HG03378 (cell line): ENCODE results near the gene HADHA.

Source experiments
- ATAC-seq: cut with Tn5 transposase; IDR thresholded peaks from one replicate; pipeline ENCODE4 v1.9.1; 2021; ENCODE audit warnings: mild to moderate bottlenecking, moderate library complexity; ENCODE audit not compliant: unreplicated experiment

The HADHA gene

GRCh38 chr2:26195040-26195984, 49.1 kb downstream of the HADHA start:
- no peak for ATAC-seq

DNA sequence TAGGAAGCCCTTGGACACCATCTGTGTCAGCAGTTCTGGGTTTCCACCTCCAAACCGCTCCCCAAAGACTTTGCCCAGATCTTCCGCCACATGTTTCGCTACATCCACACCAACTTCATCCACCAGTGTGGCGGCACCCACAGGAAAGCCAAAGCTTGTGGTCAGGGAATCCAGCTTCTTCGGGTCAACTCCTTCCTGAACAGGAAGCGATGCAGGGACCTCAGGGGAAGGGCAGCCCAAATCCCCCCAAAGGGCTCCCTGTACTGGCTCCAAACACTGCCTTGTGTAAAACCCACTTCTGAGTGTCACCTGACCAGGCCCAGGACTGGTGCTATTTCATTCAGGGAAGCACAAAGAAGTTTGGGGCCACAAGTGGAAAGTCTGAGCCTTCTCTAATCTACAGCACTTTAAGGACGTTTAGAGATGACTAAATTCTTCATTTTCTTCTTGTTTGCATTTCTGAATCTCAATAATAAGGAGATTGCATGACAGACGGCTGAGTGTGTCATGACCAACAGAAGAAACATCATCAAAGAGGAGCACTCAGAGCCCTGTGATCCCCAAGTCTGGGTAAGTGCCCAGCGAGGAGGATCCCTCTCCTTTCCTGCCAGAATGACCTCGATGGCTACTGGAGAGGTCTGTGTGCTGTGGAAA, 50.7 kb downstream of the HADHA start:
- no peak for ATAC-seq

GRCh38 chr2:26191316-26192159, 52.9 kb downstream of the HADHA start:
- ATAC-seq, result no peak

DNA sequence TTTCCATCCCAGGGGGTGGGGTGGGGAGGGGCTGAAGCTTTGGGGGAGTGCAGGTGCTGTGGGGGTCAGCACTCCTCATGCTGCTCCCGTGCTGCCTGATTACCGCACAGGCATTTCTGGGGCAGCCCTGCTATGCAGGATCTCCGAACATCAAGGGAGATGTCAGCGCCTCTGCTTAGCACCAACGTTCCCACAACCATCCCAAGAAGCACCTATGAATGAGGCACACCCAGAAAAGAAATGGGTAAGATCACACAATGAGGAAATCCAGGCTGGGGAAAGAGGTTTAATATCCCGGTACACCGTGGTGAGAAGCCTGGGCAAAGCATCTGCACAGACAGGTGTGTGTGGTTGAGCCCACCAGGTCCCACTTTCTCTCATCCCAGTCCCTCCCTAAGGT, 54.1 kb downstream of the HADHA start:
- ATAC-seq, result no peak

DNA sequence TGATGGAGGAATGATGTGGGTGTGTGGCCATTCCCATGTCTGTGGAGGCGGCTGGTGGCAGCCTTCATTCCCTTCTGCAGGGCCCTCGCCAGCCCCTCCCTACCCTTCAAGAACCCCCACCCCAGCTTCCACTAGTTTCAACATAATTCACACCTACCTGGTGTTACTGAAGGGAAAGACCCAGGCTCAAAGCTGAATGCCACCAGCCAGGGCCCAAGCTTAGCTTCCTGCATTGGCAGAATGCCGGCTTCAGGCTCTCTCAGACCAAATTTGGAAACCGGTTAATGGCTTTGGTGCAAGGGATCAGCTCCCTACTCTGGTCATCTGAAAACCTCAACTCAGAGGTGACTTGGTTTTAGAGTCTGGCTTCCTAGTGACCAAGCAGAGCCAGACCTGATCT, 54.7 kb downstream of the HADHA start:
- ATAC-seq, result no peak

DNA sequence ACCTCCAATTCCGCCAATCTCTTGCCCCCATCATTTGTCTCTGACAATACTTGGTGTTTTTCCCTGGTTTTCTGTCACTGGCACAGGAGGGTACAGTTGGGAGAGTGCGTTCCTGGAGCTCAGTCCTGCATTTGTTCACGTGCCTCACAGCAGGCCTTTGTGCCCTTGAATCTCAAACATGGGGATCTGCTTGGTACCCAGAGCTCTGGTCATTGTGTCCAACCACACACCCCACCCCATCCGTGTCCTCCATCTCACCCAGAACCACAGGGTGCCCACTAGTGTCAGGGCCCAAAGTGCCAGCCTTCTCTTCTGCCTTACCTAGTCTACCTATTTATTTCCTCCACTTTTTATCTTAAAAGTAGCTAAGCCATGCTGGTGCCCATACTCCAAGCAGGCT, 55.3 kb downstream of the HADHA start:
- no peak for ATAC-seq

GRCh38 chr2:26187537-26188104, 56.8 kb downstream of the HADHA start:
- no peak for ATAC-seq

GRCh38 chr2:26187114-26187513, 57.3 kb downstream of the HADHA start:
- no peak for ATAC-seq

DNA sequence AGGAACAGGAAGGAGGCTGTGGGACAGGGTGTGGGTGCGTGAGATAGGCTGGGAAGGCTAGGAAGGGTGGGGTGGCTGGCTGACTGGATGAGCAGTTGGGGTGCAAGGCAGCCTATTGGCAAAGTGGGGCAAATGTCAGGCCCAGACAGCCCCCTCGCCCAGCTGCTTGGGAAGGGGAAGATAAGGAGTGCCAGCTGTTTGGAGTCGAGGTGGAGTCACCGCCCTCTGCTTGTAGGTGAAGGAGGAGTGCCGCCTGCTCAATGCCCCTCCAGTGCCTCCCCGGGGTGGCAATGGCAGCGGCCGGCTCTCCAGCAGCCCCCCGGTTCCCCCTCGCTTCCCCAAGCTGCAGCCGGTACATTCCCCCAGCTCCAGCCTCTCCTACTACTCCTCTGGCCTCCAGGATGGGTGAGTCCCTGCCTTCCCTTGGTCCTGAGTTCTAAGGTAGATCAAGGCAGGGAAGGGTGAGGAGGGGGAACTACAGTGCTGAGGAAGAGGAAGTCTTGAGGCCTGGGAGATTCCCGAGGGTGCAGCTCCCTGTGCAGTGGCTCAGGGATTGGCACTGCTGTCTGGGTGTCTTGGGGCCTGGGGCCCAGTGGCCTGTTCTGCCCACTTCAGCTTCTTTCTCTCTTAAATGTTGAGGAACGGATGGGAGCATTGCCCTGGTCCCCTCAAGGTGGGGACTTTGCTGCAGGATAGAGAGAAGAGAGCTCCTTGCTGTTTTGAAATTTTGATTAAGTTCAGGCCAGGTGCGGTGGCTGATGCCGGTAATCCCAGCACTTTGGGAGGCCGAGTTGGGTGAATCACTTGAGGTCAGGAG, 58.3 kb downstream of the HADHA start:
- no peak for ATAC-seq

DNA sequence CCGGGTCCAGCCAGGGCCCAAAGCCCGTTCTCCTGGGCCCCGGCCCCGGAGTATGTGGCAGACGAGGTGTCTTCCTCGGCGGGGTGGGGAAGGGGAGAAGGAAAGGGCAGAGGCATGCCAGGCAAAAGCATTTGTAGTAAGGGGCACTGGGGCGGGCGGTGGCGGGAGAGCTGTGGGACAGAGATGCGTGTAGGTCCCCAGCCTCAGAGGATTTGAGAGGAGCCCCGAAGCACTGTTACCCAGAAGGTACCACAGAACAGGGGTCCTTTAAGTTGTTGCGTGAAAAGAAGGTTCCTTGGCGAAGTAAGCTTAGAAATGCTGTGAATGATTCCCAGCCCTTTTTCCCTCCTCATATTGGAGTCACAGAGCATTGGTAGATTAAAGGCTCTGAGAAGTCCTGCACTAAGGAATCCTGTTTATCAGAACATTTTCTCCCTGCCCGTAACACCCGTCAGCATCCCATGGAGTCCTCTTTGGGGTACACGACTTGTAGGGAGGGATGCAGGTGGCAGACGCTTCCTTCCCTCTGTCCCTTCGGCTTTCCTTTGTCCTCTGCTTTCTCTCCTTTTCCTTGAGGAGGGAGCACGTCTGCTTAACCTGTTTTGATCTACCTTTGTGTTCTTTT, 59.0 kb downstream of the HADHA start:
- ATAC-seq, result no peak

DNA sequence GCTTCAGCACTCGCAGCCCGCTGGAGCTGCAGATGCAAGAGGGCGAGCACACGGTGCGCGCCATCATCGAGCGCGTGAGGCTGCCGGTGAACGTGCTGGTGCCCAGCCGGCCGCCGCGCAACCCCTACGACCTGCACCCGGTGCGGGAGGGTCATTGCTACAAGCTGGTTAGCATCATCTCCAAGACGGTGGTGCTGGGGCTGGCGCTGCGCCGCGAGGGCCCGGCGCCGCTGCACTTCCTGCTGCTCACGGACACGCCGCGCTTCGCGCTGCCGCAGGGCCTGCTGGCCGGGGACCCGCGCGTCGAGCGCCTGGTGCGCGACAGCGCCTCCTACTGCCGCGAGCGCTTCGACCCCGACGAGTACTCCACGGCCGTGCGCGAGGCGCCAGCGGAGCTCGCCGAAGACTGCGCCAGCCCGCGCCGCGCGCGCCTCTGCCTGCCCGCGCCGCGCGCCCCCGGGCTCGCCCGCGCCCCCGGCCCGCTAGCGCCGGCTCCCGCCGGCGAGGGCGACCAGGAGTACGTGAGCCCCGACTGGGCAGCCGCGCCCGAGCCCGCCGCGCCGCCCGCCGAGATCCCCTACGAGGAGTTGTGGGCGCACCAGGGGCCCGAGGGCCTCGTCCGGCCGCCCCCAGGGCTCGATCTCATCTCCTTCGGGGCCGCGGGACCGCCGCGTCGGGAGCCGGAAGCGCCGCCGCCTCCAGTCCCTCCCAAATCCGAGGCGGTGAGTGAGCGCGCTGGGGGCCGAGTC, 59.7 kb downstream of the HADHA start:
- ATAC-seq, result peak; percentile 46

GRCh38 chr2:26184121-26184520, 60.3 kb downstream of the HADHA start:
- no peak for ATAC-seq

GRCh38 chr2:26182887-26183630, 61.4 kb downstream of the HADHA start:
- no peak for ATAC-seq

GRCh38 chr2:26182441-26182840, 62.0 kb downstream of the HADHA start:
- ATAC-seq, result no peak

DNA sequence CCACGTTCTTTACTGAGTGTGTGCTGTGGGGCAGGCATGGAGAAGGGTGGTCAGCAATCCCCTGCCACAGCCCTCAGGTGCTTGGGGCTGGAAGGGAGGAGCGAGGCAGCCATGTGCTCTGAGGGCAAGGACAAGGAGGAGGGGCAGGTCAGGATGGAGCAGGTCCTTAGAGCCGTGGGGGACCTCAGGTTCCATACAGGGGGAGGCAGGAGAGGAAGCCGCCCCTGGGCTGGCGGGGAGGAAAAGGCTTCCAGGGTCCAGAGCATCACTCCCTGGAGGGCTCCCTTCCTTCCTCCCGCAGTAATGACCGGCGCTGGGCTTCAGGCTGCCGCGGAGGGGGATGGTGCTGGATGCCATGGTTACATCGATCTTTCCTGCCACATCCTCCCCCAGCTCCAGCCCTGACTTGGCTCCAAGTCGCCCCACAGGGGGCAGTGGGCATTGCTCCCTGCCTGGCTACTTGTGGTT, 65.0 kb downstream of the HADHA start:
- no peak for ATAC-seq

- ATAC-seq, result no peak
Measured at GRCh38 chr2:26178746-26179436, 65.5 kb downstream of the HADHA start.

GRCh38 chr2:26178246-26178645, 66.2 kb downstream of the HADHA start:
- no peak for ATAC-seq

DNA sequence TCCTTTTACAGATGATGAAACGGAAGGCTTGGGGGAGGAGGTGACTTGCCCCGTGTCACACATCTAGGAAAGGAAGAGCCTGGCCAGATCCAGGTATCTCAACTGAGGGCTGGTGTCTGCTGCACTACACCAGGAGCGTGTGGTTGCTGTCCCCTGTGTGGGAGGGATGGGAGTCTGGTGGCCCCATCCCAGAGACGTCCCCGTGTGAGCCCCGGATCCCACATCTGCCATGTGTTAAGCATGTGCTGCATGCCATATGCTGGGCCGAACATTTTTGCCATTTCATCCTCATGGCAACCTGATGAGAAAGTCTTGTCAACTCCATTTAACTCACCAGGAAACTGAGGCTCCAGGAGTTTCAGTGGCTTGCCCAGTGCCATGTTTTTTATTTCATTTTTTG, 67.3 kb downstream of the HADHA start:
- no peak for ATAC-seq
